Measurements from ENCODE around the gene GPC5. TPM values are rescaled to one million over a fixed set of nuclear protein-coding genes. Genes with fewer than 3 reads are reported as not detected.
"Not testable (repeated sequence)": the region's sequence is repeated elsewhere in the genome, so short reads cannot be mapped to it uniquely, and the experiment has no call there.

GPC5 gene
- total RNA-seq, 1 experiment from 2014 or later = 0.07 TPM

DNA sequence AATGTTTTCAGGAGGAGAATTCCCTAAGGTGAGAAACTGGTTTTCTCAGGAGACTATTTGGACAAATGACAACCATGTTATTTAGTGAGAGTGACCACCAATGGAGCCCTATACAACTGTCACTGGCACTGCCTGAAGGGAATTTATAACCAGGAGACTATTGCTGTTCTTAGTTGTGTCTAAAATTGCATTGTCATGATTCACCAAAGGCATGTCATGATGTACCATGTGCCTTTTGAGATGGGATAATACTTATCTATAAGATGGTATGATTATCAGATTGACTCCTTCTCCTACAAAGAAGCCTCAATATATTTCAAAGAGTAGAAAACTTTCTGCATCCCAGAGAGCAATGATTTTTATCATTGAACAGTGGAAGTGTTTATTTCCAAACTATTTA, 1088.8 kb downstream of the GPC5 start:
- DNase-seq (ENCODE audit: extremely low read depth, low read depth) = no peak

DNA sequence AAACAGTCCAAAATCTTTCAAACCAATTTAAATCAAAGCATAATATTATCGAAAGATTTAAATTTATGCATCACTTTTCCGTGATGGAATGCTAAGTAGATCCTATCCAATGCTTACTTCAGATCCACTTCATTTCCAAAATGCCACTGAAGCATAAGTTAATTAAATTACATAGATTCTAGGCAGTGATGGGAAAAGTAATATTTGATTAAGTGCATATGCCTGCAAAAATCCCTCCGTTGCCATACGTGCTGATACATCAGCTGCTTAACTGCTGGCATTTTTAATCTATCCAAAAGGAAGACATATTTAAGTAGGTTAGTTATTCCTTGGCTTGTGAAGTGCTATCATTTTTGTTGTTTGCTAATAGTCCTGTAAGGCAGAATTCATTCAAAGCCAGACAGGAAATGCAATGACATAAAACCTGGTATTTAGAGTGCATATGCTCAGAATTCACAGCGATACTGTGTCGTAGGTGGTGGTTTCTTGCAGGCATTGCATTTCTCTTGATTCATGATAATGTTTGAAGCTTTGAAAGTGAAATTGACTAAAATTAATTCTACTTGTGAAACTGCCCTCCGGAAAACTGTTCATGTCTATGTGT, 1089.9 kb downstream of the GPC5 start:
- no peak for DNase-seq (ENCODE audit: extremely low read depth, low read depth)

DNA sequence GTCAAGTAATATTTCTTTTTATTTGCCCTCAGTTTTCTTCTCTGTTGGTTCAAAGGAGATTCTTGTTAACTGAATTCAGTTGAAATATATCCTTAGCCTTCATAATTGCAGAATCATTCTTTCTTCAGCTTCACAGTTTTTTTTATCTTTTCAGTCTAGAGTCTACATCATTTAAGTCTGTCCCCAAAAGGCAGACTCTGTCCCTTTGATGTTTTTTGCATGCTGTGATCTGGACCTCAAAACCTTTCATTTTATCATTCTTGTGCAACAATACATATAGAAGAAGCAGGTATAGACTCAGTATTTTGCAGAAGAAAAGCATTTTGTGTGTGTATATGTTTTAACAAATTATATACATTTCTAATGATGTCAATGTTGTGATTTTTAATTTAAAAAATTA, 1093.4 kb downstream of the GPC5 start:
- DNase-seq (ENCODE audit: extremely low read depth, low read depth) = no peak

DNA sequence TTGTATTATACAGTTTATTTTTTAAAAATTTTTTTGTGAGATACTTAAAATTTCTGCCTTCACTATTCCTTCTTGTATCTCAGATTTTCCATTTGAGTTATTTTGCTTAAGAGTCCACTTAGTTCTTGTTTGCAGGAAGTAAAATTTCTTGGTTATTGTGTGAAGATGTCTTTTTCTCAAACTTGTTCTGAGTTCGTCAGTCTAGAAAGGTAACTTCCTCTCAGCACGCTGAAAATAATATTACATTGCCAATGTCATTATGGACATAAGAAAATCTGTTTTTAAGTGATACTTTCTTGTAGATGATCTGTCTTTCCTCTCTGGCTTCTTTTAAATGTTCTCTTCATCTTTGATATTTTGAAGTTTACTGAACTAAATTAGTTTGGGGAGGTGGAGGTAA, 1096.5 kb downstream of the GPC5 start:
- no peak for DNase-seq (ENCODE audit: extremely low read depth, low read depth)

DNA sequence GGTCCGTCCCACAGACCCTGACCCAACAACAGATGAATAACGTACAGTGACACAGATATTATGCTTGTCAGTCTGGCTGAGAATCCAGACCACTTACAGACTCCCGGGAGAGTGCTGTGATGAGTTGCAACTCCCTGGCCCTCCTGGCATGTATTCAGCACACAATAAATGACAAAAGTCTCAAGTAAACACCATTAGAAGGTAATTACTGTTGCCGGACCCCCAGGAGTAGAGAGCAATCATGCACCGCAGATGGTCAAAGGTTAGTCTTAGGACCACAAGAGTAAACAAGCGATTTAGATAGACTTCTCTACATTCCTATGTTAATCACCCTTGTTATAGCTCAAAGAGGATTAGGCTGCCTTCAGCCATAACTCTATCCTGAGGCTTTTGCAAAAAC, 1101.8 kb downstream of the GPC5 start:
- no peak for DNase-seq (ENCODE audit: extremely low read depth, low read depth)

DNA sequence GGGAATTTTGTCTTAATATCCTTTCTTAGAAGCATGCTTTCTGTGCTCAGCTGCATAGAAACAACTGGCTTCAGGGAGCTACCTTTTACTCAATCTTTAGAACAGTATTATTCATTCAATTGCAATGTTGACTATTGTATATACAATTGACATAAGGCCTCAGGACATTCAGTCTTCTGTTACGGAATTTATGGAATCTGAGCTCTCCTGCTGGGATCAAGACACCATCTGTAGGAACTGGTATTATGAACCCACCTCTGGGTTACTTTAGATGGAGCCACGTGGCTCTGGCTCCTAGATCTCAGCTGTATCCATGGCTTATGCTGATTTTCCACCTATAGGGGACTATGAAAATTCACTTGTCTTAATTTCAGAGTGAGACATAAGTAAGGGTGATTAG, 1112.0 kb downstream of the GPC5 start:
- no peak for DNase-seq (ENCODE audit: extremely low read depth, low read depth)

DNA sequence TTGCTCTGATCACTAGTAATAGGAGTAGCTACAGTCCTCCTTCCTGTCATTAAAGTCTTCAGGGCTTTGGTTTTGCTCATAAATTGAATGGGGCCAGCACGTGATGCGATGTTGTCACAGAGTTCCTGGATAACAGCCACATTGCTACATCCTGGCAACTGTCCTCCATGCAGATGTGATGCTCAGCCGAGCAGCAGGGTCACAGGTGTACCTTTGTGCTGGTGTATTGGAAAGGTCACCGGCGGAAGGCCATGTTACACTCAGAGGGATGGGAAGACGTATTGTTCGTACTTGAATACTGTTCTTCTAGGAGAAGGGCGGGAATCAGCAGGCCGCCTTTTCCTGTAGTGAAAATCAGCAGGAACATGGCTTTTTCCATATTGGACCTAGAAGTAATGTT, 1114.4 kb downstream of the GPC5 start:
- no peak for DNase-seq (ENCODE audit: extremely low read depth, low read depth)

DNA sequence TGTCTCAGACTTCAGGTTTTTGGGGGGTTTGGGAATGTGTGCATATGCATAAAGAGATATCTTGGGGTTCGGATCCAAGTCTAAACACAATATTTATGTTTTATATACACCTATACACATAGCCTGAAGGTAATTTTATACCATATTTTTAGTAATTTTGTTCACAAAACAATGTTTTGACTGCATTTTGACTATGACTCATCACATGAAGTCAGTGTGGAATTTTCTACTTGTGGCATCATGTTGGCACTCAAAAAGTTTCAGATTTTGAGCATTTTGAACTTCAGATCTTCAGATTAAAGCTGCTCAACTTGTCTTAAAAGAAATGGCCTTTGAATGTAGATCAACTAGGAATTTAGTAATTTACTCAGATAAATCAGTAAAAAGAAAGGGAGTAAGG, 1115.3 kb downstream of the GPC5 start:
- no peak for DNase-seq (ENCODE audit: extremely low read depth, low read depth)

DNA sequence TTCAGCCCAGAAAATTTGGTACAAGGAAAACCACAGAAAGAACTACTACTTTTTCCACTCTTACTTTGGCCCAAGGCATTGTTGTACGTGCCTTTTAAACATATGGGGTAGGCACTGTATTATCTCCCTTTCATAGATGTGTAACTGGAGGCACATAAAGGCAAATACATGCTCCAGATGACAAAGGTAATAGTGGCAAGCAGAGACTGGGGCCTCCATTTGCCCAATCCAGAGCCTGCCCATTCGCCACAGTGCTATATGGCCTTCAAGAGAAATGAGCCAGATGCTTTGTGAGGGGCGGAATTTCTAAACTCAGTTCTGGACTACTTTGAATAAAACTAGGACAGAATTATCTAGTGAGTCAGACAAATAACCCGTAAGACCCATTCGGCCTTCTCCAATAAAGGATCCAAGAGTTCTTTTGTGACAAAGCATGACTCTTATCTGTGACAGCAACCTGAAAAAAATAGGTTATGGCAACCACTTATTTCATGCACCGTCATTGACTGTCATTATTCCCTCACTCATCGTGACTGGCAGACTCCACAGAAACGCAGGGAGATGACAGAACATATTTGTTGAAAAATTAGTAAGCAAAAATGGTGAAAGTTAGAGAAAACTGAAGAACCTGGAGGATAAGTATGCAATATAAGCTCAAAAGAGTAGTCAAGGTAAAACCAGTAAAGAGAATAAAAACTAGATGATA, 1116.2 kb downstream of the GPC5 start:
- no peak for DNase-seq (ENCODE audit: extremely low read depth, low read depth)

DNA sequence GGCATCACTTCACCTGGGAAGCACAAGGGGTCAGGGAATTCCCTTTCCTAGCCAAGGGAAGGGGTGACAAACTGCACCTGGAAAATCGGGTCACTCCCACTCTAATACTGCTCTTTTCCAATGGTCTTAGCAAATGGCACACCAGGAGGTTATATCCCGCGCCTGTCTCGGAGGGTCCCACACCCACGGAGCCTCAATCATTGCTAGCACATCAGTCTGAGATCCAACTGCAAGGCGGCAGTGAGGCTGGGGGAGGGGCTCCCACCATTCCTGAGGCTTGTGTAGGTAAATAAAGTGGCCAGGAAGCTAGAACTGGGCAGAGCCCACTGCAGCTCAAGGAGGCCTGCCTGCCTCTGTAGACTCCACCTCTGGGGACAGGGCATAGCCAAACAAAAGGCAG, 1118.5 kb downstream of the GPC5 start:
- DNase-seq (ENCODE audit: extremely low read depth, low read depth) = not testable (repeated sequence)

DNA sequence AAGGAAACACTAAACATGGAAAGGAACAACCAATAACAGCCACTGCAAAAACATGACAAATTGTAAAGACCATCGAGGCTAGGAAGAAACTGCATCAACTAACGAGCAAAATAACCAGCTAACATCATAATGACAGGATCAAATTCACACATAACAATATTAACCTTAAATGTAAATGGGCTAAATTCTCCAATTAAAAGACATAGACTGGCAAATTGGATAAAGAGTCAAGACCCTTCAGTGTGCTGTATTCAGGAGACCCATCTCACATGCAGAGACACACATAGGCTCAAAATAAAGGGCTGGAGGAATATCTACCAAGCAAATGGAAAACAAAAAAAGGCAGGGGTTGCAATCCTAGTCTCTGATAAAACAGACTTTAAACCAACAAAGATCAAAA, 1120.2 kb downstream of the GPC5 start:
- DNase-seq (ENCODE audit: extremely low read depth, low read depth) = not testable (repeated sequence)

DNA sequence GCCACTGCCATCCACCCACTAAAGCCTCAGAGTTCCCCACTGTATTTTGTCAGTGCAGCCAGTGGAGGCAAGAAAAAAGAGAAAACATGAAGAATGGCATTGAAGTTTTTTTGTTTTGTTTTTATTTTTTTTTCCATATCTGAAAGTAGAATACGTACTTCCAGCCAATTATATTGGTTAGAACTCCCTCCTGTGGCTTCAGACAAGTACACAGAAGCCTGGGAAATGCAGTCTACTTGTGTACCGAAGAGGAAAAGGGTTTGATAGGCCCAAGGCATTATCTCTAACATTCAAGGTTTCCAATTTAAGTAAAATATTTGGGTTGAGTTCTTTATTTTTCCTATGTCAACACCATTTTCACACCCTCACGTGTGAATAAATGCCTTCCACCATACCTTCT, 1131.9 kb downstream of the GPC5 start:
- DNase-seq (ENCODE audit: extremely low read depth, low read depth) = no peak

DNA sequence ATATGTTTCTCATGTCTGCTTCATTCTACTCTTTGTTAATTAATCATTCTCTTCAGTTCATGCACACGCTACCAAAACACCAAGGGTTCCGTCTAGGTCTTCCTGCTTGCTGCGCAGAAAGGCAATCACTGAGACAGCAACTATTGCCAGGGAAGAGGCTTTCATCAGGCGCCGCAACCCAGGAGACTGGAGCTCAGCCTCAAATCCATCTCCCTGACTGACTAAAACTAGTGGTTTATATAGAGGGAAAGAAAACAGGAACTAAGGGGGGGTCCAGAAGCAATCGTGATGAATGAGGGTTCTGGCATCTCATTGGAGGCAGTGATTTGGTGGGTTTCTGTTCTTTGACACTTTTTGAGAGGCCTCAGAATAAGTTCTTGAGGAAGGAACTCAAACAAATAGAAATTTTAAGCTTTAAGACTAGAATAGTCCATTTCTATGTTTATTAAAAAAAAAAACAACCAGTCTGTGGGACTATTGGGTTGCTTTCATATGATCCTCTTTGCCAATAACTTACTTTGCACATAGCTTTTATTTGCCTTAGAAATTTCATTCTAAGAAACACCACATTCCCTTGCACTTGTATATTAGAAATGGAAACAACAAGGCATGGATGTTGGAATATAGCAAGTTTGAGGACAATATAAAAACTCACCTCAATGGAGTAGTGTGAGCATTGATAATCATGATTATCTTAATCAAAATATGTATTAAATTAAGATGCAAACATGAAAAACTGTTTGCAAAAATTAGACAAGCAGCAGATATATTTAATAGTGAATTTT, 1137.0 kb downstream of the GPC5 start:
- no peak for DNase-seq (ENCODE audit: extremely low read depth, low read depth)

DNA sequence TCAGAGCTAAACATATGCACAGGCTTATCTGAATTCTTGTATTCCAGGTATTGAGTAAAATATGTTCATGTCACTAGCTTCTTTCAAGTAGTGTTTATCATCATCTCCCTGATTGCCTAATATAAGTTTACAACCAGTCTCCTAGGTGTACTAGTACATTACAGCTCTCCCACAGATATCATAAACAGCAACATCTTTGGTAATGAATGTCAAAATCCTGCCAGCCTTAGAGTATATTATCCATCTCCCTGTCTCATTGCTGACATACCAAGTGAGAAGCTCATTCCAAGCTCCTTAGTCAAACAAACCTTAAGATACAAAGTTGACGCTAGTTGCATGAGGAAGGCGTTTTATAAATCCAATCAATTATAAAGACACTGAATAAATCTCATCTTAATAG, 1139.0 kb downstream of the GPC5 start:
- DNase-seq (ENCODE audit: extremely low read depth, low read depth) = no peak

DNA sequence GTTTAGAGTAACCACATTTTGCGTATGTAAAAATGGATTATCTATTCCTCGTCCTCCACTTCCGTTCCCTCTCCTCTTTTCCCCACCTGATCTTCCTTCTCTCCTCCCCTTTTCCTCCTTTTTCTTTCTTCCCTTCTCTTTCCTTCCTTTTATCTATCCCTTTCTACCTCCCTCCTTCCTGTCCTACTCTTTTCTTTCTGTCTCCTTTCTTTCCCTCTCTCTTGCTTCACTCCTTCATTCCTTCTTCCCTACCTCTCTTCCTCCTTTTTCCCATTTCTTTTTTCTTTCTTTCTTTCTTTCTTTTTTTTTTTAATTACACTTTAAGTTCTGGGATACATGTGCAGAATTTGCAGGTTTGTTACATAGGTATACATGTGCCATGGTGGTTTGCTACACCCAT, 1139.7 kb downstream of the GPC5 start:
- no peak for DNase-seq (ENCODE audit: extremely low read depth, low read depth)

DNA sequence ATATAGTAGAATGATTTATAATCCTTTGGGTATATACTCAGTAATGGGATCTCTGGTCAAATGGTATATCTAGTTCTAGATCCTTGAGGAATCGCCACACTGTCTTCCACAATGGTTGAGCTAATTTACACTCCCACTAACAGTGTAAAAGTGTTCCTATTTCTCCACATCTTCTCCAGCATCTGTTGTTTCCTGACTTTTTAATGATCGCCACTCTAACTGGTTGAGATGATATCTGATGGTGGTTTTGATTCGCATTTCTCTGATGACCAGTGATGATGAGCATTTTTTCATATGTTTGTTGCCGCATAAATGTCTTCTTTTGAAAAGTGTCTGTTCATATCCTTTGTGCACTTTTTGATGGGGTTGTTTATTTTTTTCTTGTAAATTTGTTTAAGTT, 1140.7 kb downstream of the GPC5 start:
- not testable (repeated sequence) for DNase-seq (ENCODE audit: extremely low read depth, low read depth)

DNA sequence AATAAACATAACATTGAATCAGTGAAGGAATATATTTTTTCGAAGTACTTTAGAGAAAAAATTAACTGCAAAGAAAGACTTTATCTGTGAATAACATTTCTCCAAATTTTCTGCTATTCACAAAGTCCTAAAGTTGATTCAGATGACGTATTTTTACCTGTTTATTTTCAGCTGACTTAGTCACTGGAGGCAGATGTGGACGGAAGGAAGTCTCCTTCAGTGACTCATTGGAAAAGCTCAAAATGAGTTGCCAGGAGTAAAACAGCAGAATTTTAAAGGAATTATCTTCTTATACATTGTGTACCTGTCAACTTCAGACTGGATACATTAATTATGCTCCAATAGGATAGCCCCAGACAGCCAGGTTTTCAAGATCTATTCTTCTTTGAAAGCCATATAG, 1148.8 kb downstream of the GPC5 start:
- DNase-seq (ENCODE audit: extremely low read depth, low read depth) = no peak

DNA sequence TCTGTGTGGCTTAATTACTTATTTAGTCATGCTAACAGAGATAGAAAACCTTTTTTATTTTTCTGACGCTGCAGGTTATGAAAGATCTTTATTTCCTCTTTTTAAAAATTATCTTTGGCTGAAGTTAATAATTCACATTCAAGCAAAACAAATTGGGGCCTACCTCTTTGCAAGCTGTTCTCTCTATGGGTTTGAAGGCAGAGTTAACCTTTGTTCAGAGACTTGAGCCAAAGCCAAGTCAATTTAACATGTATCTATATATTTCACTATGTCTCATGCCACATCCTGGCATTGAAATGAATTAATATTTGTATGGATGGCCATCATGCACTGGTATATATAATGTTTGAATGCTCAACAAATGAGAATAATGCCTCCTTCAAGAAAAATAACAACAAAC, 1150.9 kb downstream of the GPC5 start:
- no peak for DNase-seq (ENCODE audit: extremely low read depth, low read depth)

DNA sequence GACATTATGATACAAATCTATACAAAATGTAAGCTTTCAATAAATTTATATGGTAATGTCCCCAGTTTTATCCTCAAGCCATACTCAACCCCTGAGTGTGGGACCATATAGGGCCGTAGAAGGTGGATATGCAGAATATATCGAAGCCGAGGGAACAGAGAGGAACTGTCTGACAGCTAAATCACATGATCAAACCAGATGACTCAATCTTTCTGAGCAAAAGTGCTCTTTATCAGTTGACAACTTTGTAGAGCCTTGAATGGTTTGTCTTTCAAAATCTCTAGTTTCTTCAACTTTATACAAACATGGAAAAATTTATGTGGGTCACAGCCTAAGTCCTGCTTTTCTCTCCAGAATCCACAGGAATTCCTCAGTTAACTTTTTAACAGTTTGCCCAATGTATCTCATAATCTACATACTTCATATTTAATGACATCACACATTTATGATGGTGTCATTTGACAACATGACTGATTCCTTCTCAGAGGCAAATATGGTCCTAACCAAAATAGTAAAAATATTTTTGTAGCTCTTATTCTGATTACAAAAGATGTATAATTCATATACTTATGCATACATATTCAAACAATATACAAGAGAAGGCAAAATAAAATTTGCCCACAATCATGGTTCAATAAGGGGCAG, 1155.2 kb downstream of the GPC5 start:
- DNase-seq (ENCODE audit: extremely low read depth, low read depth) = no peak

DNA sequence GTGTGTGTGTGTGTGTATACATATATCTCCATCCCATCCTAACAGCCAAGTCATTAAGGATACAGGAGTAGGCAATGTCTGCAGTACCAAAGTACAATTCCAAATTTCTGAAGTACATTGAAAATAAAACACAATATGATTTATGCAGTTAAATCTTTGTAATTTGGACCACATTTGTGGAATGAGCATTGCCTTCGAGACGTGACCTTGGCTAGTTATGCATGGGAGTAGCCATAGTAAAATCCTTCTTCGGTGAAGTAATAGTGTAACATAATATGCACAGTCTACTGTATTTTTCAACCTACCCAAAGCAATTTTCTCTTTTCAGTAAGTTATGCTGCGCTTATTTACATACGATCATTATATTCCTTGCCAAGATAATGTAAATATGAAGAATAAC, 1162.5 kb downstream of the GPC5 start:
- no peak for DNase-seq (ENCODE audit: extremely low read depth, low read depth)

DNA sequence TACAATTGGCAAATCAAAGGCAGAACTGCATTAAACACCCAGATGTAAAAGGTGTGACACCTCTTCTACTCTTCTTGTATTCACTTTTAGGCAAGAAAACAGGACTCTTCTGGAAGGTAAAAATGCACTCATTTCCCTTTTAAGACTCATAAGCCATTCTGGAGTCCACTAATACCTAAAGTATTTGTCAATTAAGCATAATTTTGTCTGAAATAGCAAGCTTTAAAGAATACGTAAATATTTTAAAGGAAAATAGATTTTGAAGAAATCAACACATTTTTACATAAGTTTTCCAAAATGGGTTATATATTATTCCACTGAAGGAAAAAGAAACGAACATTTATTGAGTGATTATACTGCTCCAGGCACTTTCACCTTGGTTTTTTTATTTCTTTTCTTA, 1166.5 kb downstream of the GPC5 start:
- DNase-seq (ENCODE audit: extremely low read depth, low read depth) = no peak

DNA sequence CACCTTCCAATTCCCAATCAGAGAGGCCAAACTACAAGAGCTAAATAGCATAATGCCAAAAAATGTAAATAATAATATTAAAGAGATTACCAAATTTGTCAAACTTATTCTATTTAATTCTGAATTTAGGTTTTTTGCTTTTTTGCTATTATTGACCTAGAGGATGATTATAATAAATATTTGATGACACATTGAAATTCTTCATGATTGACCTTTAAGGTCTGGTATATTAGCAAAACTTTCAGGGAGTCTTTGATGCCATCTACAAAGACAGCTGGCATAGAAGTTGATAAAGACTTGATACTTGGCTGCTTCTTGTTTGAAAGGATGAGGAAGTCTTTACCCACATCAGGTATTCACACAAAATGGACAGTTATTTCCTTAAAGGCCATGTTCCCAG, 1168.3 kb downstream of the GPC5 start:
- DNase-seq (ENCODE audit: extremely low read depth, low read depth) = no peak
